KOPT-K1 (cell line): Measurements from ENCODE around the gene BBS10.

Experiments
- H3K27ac ChIP-seq: fragments of 200-600 bp; sonication (generic); 2 replicates; pipeline ENCODE4 v1.5.1; 2016; ENCODE audit warnings: antibody characterized with exemption, mild to moderate bottlenecking, low read depth, low read length; ENCODE audit not compliant: poor library complexity, severe bottlenecking
- H3K36me3 ChIP-seq: fragments of 200-600 bp; sonication (generic); 2 replicates; pipeline ENCODE4 v1.5.1; 2017; ENCODE audit warnings: antibody characterized with exemption, mild to moderate bottlenecking, low read length, moderate library complexity; ENCODE audit not compliant: insufficient read depth
- H3K9me3 ChIP-seq: fragments of 200-600 bp; sonication (generic); 2 replicates; pipeline ENCODE4 v1.5.1; 2017; ENCODE audit warnings: antibody characterized with exemption, low read length, mild to moderate bottlenecking; ENCODE audit not compliant: insufficient read depth, poor library complexity, severe bottlenecking

BBS10 gene

DNA sequence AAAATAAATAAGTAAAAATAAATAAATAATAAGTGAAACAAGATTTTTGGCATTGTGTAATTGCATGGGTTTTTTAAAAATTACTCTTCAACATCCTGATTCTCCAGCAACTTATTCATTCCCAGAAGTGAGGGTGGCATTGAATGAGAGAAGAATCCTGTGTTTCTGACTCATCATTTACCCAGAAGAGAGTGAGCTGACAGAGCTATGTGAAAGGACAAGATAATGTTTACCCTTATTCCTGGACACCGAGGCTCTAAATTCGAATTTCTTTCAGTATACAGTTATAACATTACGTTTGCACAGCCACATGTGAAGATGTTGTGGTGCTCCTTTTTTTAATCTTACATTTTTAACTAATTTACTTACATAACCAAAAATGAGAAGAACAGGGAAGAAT is 36.4 kb downstream of the BBS10 start:
- no peaks in the 10 kb centered on the region for H3K9me3 ChIP-seq
- no peaks in the 10 kb centered on the region for H3K36me3 ChIP-seq
- no peak overlapping the region for H3K27ac ChIP-seq

DNA sequence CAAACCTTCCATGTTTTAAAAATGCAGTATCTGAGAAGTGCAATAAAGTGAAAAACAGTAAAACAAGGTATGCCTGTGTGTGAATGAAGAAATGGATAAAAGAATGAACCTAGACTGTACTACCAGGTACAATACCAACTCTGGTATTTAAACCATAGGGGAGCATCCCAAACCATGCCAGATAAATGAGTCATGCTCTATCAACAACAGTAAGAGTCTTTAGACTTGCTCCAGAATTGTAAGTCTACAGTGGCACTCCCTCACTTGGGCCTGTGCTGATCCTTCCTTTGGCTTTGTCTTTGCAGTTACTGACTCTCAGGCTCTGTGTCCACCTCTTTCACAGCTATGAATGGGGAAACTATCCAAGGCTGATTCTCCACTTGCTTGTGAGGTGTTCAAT is 38.1 kb downstream of the BBS10 start:
- H3K9me3 ChIP-seq, result no peaks in the 10 kb centered on the region
- H3K36me3 ChIP-seq, result no peaks in the 10 kb centered on the region
- no peak overlapping the region for H3K27ac ChIP-seq

DNA sequence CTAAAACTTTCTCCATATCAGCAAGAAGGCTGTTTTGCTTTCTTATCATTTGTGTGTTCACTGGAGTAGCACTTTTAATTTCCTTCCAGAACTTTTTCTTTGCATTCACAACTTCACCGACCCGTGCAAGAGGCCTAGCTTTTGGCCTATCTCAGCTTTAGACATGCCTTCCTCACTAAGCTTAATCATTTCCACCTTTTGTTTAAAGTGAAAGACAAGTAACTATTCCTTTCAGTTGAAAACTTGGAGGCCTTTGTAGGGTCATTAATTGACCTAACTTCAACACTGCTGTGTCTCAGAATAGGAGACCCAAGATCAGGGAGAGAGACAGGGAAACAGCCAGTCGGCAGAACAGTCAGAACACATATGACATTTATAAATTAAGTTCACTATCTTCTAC is 39.3 kb downstream of the BBS10 start:
- Histone ChIP-seq H3K36me3 (no peaks in the 10 kb centered on the region), H3K9me3 (no peaks in the 10 kb centered on the region), H3K27ac (no peak overlapping the region)

DNA sequence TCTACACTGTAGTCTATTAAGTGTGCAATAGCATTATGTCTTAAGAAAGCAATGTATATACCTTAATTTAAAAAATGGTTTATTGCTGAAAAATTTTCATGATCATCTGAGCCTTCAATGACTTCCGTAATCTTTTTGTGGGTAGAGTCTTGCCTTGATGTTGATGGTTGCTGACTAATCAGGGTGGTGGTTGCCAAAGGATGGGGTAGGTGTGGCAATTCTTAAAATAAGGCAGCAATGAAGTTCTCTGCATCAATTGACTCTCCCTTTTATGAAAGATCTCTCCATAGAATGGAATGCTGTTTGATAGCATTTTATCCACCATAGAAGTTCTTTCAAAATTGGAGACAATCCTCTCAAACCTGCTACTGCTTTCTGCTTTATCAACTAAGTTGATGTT is 41.1 kb downstream of the BBS10 start:
- H3K9me3 ChIP-seq, result no peaks in the 10 kb centered on the region
- no peak overlapping the region for H3K27ac ChIP-seq
- no peaks in the 10 kb centered on the region for H3K36me3 ChIP-seq

DNA sequence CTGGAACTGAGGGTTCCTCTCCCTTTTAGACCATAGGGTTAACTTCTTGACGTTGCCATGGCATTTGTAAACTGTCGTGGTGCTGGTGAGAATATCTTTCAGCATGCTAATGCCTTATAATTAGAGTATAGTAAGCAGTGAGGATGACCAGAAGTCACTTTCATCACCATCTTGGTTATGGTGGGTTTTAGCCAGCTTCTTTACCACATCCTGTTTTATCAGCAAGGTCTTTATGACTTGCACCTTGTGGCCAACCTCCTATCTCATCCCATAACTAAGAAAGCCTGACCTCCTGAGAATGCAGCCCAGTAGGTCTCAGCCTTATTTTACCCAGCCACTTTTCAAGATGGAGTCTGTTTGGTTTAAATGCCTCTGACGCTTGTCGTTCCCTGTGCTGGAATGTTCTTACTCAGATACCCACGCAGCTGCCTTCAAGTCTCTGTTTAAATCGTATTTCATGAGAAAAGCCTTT is 44.2 kb downstream of the BBS10 start:
- Histone ChIP-seq H3K27ac (no peak overlapping the region), H3K9me3 (no peaks in the 10 kb centered on the region), H3K36me3 (no peaks in the 10 kb centered on the region)

DNA sequence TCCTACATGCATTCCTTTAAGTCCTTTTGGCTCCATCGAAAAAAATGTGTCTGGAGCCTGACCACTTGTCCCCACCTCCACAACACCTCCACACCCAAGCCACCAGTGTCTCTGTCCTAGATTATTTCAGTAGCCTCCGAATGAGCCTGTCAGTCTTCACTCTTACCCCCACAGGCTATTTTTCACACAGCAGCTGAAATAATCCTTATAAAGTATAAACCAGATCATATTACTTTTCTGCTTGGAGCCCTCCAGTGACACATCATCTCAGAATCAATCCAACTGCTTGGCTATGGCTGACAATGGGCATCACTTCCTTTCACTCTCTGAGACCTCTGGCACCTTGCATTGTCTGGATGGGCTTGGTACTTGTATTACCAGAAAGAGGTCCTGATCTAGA is 44.9 kb downstream of the BBS10 start:
- H3K9me3 ChIP-seq, result no peaks in the 10 kb centered on the region
- H3K27ac ChIP-seq, result no peak overlapping the region
- no peaks in the 10 kb centered on the region for H3K36me3 ChIP-seq

DNA sequence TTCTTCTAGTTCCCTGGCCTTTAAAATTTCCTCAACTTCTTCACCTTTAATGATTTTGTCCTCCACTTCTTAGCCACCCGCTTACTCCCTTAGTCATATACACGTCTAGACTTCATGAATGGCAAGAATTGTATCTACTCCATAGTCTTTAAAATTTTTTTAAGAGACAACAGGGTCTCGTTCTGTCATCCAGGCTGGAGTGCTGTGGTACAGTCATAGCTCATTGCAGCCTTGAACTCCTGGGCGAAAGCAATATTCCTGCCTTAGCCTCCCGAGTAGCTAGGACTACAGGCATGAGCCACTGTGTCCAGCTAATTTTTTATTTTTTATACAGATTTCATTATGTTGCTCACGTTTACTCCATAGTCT is 47.9 kb downstream of the BBS10 start:
- H3K9me3 ChIP-seq, result no peaks in the 10 kb centered on the region
- H3K36me3 ChIP-seq, result no peaks in the 10 kb centered on the region
- no peak overlapping the region for H3K27ac ChIP-seq

DNA sequence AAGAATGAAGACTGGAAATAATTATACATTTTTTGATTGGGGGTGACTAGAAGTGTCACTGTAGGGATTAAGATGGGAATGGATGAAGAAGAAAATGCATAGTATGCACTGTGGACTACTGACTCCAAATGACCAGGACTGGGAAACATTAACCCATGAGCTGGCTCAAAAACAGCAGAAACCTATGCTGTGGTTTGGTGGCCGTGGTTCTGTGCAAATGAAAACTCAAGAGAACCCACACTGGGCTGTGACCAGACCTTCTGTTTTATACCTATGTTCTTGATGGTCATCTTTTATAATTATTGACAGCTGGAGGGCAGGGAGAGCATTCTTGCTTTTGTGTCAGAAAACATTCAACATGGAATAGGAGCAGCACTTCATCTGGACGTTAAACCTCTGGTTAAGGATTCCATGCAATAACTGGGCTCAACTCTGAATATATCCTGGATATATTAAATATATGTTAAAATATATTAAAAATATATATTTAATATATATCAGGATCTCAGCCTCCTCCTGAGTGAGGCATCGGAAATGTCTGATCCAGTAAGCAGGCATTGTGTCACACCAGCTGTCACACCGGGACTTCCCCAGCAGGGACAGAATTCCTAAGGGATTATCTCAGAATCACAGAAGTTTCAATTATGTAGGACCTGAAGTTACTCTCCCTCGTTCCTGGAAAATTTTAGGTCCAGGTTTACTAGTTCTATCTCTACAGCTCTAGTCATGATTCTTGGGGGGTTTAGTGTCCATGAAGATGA is 48.5 kb downstream of the BBS10 start:
- Histone ChIP-seq H3K9me3 (no peaks in the 10 kb centered on the region), H3K27ac (no peak overlapping the region), H3K36me3 (no peaks in the 10 kb centered on the region)
